Measurements from ENCODE around the gene TUBD1.

Gene TUBD1

GRCh38 chr17:59814685-59815084 lies 78.1 kb downstream of the TUBD1 start:
- no peak for DNase-seq

DNA sequence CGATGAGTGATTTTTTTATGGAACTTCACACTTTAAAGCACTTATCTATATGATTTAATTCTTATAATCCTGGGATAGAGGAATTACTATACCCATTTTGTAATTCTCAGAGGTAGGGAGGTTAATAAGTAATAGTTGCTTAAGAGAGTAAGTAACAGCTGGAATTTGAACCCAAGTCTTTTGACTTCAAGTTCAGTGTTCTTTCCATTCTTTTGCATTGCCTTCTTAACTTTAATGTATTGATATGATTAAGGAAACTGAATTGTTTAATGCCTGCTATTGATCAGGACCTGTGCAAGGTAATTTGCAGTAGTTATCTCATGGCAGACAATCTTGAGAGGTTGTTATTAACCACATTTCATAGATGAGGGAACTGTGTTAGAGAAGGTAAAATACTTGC lies 78.5 kb downstream of the TUBD1 start:
- DNase-seq, result no peak

- no peak for DNase-seq
Observed at GRCh38 chr17:59812139-59812538, 80.6 kb downstream of the TUBD1 start.

GRCh38 chr17:59811209-59811608 lies 81.5 kb downstream of the TUBD1 start:
- DNase-seq, result no peak

DNA sequence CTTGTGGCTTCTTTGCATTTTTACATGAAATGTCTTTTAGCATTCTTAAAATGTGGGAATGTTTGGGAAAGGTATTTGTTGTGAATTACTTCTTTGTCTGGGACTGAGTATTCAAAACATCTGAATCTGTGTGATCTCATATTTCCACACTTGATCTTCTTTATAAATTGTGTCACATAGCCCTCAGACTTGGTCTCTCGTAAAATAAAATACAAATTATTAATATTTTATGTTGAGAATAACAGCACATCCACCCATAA lies 81.9 kb downstream of the TUBD1 start:
- DNase-seq, result no peak

Measured in activated naive CD4-positive, alpha-beta T cell (primary cell).